Peyer's patch (tissue), 4 donors: ENCODE measurements around the gene NPEPL1. TPM values are rescaled to one million over a fixed set of nuclear protein-coding genes. Genes with fewer than 3 reads are reported as not detected.

ENCODE experiments used
- DNase-seq, 3 donors: peaks; one replicate each; pipeline ENCODE4 v3.0.0-alpha.2; 2017 to 2019
- H3K27ac ChIP-seq, 4 donors: fragments of 200-600 bp; sonication (generic); one replicate each; pipeline ENCODE4 v1.5.1; 2016 to 2019
- H3K27me3 ChIP-seq, 2 donors: fragments of 200-600 bp; sonication (generic); one replicate each; pipeline ENCODE4 v1.5.1; 2019
- H3K36me3 ChIP-seq, 3 donors: fragments of 200-600 bp; sonication (generic); one replicate each; pipeline ENCODE4 v1.5.1; 2016 to 2019
- H3K4me1 ChIP-seq, 4 donors: fragments of 200-600 bp; sonication (generic); one replicate each; pipeline ENCODE4 v1.5.1; 2016 to 2019
- H3K4me3 ChIP-seq, 4 donors: fragments of 200-600 bp; sonication (generic); 1 replicate in 3 of 4; 2 replicates in 1 of 4; pipeline ENCODE4 v1.5.1; 2016 to 2019; ENCODE audit warnings: mild to moderate bottlenecking in 1 of 4
- H3K9me3 ChIP-seq, 4 donors: fragments of 200-600 bp; sonication (generic); one replicate each; pipeline ENCODE4 v1.5.1; 2016 to 2019; ENCODE audit warnings: mild to moderate bottlenecking in 1 of 4
- POLR2A ChIP-seq, 2 donors: fragments of 450-650 bp; IDR thresholded peaks; one replicate each; pipeline ENCODE4 v1.5.1; 2017; ENCODE audit warnings: antibody characterized with exemption in 2 of 2, mild to moderate bottlenecking in 2 of 2, moderate library complexity in 2 of 2
- total RNA-seq, 4 donors: library from RNA; depleted of rRNA; stranded (reverse); fragments of >200 nt; gene quantifications; one replicate each; pipeline ENCODE4 v1.1.0, GENCODE V29; 2016
- TF ChIP-seq, protein P1 (sequence below), 6 experiments: fragments of 450-650 bp in 4 of 6; fragments of 200-600 bp in 2 of 6; sonication (generic) in 1 of 6; IDR thresholded peaks; one replicate each; pipeline ENCODE4 v1.5.1; 2017 to 2019; ENCODE audit warnings: antibody characterized with exemption in 6 of 6, mild to moderate bottlenecking in 3 of 6, moderate library complexity in 1 of 6

Gene NPEPL1
- total RNA-seq, 4 donors from 2014 or later = 36.3 to 80.4 (median 63.0) TPM

DNA sequence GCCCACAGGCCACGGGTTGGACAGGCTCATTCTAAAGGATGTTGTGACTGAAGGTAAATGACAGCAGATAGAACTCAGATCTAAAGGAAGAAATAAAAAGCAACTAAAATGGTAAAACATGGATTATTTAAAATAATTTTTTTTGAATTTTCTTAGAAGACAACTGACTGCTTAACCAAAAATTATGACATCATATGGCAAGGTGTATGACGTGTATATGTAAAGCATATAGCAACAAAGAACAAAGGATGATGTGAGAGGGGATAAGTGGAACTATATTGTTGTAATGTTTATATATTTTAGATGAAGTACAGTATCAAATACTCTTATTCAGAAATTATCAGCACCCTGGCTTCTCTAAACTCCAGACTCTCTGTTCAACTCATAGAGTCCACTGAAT, 38.6 kb downstream of the NPEPL1 start:
- Histone ChIP-seq H3K9me3 (no peaks in the 10 kb centered on the region), H3K36me3 (no peaks in the 10 kb centered on the region), H3K4me1 (no peaks in the 10 kb centered on the region), H3K27ac (no peak overlapping the region), H3K4me3 (no peak overlapping the region), H3K27me3 (no peaks in the 10 kb centered on the region)
- no peak for DNase-seq
- TF ChIP-seq, protein P1, sequence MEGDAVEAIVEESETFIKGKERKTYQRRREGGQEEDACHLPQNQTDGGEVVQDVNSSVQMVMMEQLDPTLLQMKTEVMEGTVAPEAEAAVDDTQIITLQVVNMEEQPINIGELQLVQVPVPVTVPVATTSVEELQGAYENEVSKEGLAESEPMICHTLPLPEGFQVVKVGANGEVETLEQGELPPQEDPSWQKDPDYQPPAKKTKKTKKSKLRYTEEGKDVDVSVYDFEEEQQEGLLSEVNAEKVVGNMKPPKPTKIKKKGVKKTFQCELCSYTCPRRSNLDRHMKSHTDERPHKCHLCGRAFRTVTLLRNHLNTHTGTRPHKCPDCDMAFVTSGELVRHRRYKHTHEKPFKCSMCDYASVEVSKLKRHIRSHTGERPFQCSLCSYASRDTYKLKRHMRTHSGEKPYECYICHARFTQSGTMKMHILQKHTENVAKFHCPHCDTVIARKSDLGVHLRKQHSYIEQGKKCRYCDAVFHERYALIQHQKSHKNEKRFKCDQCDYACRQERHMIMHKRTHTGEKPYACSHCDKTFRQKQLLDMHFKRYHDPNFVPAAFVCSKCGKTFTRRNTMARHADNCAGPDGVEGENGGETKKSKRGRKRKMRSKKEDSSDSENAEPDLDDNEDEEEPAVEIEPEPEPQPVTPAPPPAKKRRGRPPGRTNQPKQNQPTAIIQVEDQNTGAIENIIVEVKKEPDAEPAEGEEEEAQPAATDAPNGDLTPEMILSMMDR (IDR thresholded peaks at IDR 0.05) = no peak
- no peak for TF ChIP-seq POLR2A (IDR thresholded peaks at IDR 0.05)

DNA sequence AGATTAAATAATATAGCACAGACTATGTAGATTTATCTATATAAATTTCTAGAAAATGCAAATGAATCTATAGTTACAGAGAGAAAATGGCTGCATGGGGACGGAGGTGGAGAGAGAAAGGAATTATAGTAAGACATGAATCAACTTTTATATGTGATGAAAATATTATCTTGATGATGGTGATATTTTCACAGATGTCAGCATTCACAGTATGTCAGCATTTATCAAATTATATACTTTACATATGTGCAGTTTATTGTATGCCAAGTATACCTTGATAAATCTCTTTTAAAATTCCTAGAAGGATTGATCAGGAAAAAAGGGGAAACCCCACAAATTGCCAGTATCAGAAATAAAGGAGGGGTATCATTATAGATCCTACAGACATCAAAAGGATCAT, 44.6 kb downstream of the NPEPL1 start:
- no peak for TF ChIP-seq POLR2A (IDR thresholded peaks at IDR 0.05)
- TF ChIP-seq, protein P1 (IDR thresholded peaks at IDR 0.05) = no peak
- no peak for DNase-seq
- H3K27ac ChIP-seq = no peak overlapping the region

DNA sequence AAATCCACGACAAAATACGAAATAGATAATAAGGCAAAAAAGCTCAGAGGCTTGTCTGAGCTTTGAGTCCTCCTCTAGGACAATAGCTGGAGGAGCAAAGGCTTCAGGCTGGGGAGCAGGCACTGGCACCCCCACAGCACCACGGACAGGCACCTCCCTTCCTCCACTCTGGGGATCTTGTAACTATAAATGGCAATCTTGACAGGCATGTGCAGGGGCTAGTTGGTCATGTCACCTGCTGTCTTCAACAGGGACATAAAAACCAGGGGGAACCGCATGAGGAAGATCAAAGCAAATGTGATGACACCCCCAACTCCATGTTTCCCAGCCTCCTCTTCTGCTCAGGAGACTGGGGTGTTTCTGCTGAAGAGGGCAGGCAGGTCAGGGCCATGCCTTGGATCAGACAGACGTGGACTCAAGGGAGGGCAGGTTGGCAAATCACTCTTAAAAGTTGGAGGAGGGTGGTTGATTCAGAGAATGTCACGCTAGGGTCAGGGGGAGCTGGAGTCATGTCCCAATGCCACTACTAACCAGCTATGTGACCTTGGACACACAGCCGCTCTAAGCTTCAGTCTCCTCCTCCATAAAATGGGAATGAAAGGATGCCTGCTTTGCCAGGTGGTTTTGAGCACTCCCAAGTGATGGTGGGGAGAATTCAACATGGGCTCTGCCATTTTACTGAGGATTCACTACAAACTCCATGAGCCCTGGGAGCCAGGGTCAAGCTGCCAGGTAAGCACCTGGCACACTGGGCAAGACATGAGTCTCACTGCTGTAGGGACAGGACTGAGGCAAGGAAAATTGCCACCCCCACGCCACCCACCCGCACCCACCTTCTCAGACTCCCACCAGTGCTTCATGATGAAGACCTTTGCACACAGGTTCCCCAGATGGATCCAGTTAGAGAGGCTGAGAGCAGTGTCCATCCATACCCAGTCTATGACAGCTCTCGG, 48.0 kb downstream of the NPEPL1 start:
- no peaks in the 10 kb centered on the region for H3K4me1 ChIP-seq

More for the DNA sequence above, 44.6 kb downstream of the NPEPL1 start:
- no peaks in the 10 kb centered on the region for H3K9me3 ChIP-seq
- H3K4me1 ChIP-seq = no peaks in the 10 kb centered on the region
- H3K27me3 ChIP-seq = no peaks in the 10 kb centered on the region
- no peaks in the 10 kb centered on the region for H3K36me3 ChIP-seq
- H3K4me3 ChIP-seq = no peak overlapping the region

DNA sequence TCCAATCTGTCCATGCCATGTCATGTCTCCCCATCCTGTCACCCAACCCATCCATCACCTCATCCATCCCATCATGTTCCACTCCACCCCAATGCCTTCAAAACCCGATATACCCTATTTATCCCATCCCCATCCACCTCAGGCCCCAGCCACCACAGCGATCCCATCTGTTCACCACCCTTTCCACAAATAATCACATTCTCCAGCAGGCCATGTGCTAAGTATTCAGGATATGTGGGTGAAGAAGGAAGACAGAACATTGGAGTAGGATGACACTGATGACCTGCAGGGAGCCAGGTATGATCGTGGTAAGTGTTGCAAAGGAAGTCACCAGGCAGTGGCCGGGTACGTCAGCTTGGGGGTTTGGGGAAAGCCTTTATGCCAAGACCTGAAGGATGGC, 48.8 kb downstream of the NPEPL1 start:
- DNase-seq = no peak

More for the DNA sequence above, 48.0 kb downstream of the NPEPL1 start:
- Histone ChIP-seq H3K4me3 (no peak overlapping the region), H3K36me3 (no peaks in the 10 kb centered on the region), H3K9me3 (no peaks in the 10 kb centered on the region), H3K27ac (no peak overlapping the region), H3K27me3 (no peaks in the 10 kb centered on the region)
- TF ChIP-seq, protein P1 (IDR thresholded peaks at IDR 0.05) = no peak
- TF ChIP-seq POLR2A (IDR thresholded peaks at IDR 0.05) = no peak
- no peak for DNase-seq

DNA sequence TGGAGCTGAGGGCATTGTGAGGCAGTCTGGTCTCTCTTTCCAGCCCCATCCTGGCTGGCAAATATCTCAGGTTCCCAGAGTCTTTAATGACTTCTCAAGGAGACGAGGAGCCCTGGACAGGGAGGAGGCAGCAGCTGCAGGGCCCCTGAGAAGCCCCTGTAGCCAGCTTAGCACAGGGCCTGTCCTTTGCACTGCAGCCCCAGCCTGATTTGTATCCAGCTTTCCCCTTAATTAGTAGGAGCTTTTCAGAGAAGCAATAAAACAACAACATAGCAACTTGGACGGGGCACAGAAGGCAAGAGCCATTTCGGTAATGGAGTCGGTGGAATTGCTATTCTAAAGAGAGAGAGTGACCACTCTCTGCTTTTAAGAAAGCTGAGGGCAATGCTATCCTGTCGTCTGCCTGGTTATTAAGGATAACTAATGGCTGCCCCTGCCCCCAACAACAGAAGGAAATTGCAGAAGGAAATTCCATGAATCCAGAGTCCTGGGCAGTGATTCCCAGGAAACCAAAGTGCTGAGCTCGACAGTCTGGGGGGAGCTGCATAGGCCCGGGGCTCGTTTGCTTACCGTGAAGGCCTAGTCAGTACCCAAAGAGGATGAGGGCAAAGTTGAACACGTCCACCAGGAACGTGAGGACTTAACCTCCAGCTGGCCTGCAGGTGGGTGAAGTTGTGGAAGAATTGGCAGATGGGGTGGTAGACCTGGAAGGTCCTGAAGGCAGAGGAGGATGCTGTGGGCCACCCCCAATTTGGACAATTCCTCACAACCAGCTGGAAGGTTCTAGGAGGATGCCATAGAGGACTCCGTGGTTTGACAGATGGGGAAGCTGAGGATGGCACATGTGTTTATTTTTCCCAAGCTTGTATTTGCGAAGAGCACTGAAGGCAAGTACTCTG, 50.3 kb downstream of the NPEPL1 start:
- H3K9me3 ChIP-seq = no peaks in the 10 kb centered on the region
- no peak for TF ChIP-seq POLR2A (IDR thresholded peaks at IDR 0.05)
- TF ChIP-seq, protein P1 (IDR thresholded peaks at IDR 0.05) = no peak

More for the DNA sequence above, 48.8 kb downstream of the NPEPL1 start:
- TF ChIP-seq, protein P1 (IDR thresholded peaks at IDR 0.05) = no peak
- TF ChIP-seq POLR2A (IDR thresholded peaks at IDR 0.05) = no peak
- Histone ChIP-seq H3K4me1 (no peaks in the 10 kb centered on the region), H3K27ac (no peak overlapping the region), H3K4me3 (no peak overlapping the region), H3K36me3 (no peaks in the 10 kb centered on the region), H3K27me3 (no peaks in the 10 kb centered on the region), H3K9me3 (no peaks in the 10 kb centered on the region)

More for the DNA sequence above, 50.3 kb downstream of the NPEPL1 start:
- DNase-seq = no peak
- Histone ChIP-seq H3K4me3 (no peak overlapping the region), H3K4me1 (no peaks in the 10 kb centered on the region), H3K36me3 (no peaks in the 10 kb centered on the region), H3K27ac (no peak overlapping the region), H3K27me3 (no peaks in the 10 kb centered on the region)
